Endothelial cell of umbilical vein (primary cell): ENCODE measurements around the gene ACBD7. TPM values are rescaled to one million over a fixed set of nuclear protein-coding genes. Genes with fewer than 3 reads are reported as not detected.
A peak's percentile ranks its signal among the peaks of the same experiment; 100 is the strongest.

Experiments
- BruUV-seq: library from RNA; stranded (reverse); fragments of 400-500 nt; replicated peaks from 2 replicates; lab custom pipeline; 2021; lab: Mats Ljungman, UMichigan
- CTCF ChIA-PET: fragments of 300-600, 350-600 bp; sonication (Branson Sonifier 250); formaldehyde crosslinking; loops from one replicate; lab custom pipeline; 2021; ENCODE audit warnings: antibody characterized with exemption, inconsistent platforms; lab: Charles Lee
- POLR2A ChIA-PET: fragments of 300-600, 350-600 bp; sonication (Branson Sonifier 250); formaldehyde crosslinking; loops from one replicate; lab custom pipeline; 2021; ENCODE audit warnings: antibody characterized with exemption, inconsistent platforms; lab: Charles Lee
- DNase-seq: peaks from one replicate; pipeline ENCODE4 v3.0.0-alpha.2; 2011; ENCODE audit warnings: low read depth, low spot score
- FAIRE-seq: peaks from 2 replicates; lab custom pipeline; 2011; peaks lifted over from hg19 to GRCh38; lab: Jason Lieb, UNC
- H2AFZ ChIP-seq: 2 replicates; pipeline ENCODE4 v1.6.0; 2012; ENCODE audit warnings: low read depth, low read length, control low read depth, inconsistent platforms
- H3K27ac ChIP-seq: 2 replicates; pipeline ENCODE4 v1.5.1; 2011; ENCODE audit warnings: low read depth, mild to moderate bottlenecking, control low read depth, low read length, moderate library complexity; ENCODE audit not compliant: insufficient read depth
- H3K27me3 ChIP-seq, 2 experiments: 2 replicates each; pipeline versions ENCODE4 v1.6.0 to v1.6.1; 2011; ENCODE audit warnings: low read length in 2 of 2, mixed read lengths in 1 of 2; ENCODE audit not compliant: control insufficient read depth in 2 of 2, insufficient read depth in 2 of 2
- H3K36me3 ChIP-seq, 2 experiments: 2 replicates in 1 of 2; 3 replicates in 1 of 2; pipeline ENCODE4 v1.5.1; 2011; ENCODE audit warnings: low read length in 2 of 2, mild to moderate bottlenecking in 1 of 2, moderate library complexity in 1 of 2; ENCODE audit not compliant: control insufficient read depth in 2 of 2, insufficient read depth in 2 of 2; ENCODE audit errors: extremely low read depth in 1 of 2
- H3K4me1 ChIP-seq: 3 replicates; pipeline ENCODE4 v1.5.1; 2011; ENCODE audit warnings: mild to moderate bottlenecking, low read length; ENCODE audit not compliant: control insufficient read depth, insufficient read depth; ENCODE audit errors: extremely low read depth
- H3K4me2 ChIP-seq: 2 replicates; pipeline ENCODE4 v1.6.1; 2011; ENCODE audit warnings: low read length, control low read depth, mixed read lengths; ENCODE audit not compliant: insufficient read depth
- H3K4me3 ChIP-seq, 3 experiments: fragments of 200-600 bp in 1 of 3; sonication (generic), shearing (Covaris generic) in 1 of 3; replicated peaks in 1 of 3; 2 replicates each; pipeline ENCODE4 v1.5.1; 2011 to 2016; ENCODE audit warnings: control low read depth in 3 of 3, low read length in 3 of 3, mild to moderate bottlenecking in 2 of 3, inconsistent platforms in 1 of 3, low read depth in 1 of 3, moderate library complexity in 1 of 3; ENCODE audit not compliant: insufficient read depth in 1 of 3
- H3K79me2 ChIP-seq: 2 replicates; pipeline ENCODE4 v1.6.0; 2012; ENCODE audit warnings: low read length, inconsistent platforms; ENCODE audit not compliant: control insufficient read depth, insufficient read depth
- H3K9ac ChIP-seq: replicated peaks from 2 replicates; pipeline ENCODE3; 2011; ENCODE audit warnings: low read length, control low read depth; ENCODE audit not compliant: insufficient read depth; ENCODE audit errors: extremely low read depth
- H3K9me1 ChIP-seq: replicated peaks from 3 replicates; pipeline ENCODE4 v1.6.0; 2011; ENCODE audit warnings: mild to moderate bottlenecking, low read length; ENCODE audit not compliant: control insufficient read depth, insufficient read depth; ENCODE audit errors: extremely low read depth
- H3K9me3 ChIP-seq: replicated peaks from 2 replicates; pipeline ENCODE4 v1.5.1; 2012; ENCODE audit warnings: low read length, inconsistent platforms; ENCODE audit not compliant: control insufficient read depth, insufficient read depth
- H4K20me1 ChIP-seq: replicated peaks from 2 replicates; pipeline ENCODE3; 2011; ENCODE audit warnings: mild to moderate bottlenecking, low read length; ENCODE audit not compliant: control insufficient read depth, insufficient read depth; ENCODE audit errors: extremely low read depth
- CTCF ChIP-seq, 2 donors: IDR thresholded peaks; 1 replicate in 1 of 2; 2 replicates in 1 of 2; pipeline ENCODE4 v1.5.1; 2011; ENCODE audit warnings: low read length in 2 of 2, mild to moderate bottlenecking in 2 of 2, moderate library complexity in 2 of 2, control low read depth in 1 of 2, inconsistent platforms in 1 of 2, low read depth in 1 of 2; ENCODE audit not compliant: insufficient read depth in 1 of 2; ENCODE audit errors: extremely low read depth in 1 of 2
- GATA2 ChIP-seq: IDR thresholded peaks from 2 replicates; pipeline ENCODE4 v1.7.0; 2011; ENCODE audit warnings: low read depth, mild to moderate bottlenecking, moderate library complexity, mixed read lengths, low read length; ENCODE audit not compliant: insufficient read length, insufficient read depth
- MYC ChIP-seq: IDR thresholded peaks from one replicate; pipeline ENCODE4 v1.6.1; 2011; ENCODE audit warnings: mild to moderate bottlenecking, low read depth, low read length
- POLR2A ChIP-seq: IDR thresholded peaks from 2 replicates; pipeline ENCODE4 v1.6.1; 2012; ENCODE audit warnings: low read depth, mild to moderate bottlenecking, control low read depth, low read length
- POLR2AphosphoS5 ChIP-seq: IDR thresholded peaks from 2 replicates; pipeline ENCODE4 v1.6.1; 2012; ENCODE audit warnings: low read depth, mild to moderate bottlenecking, control low read depth, low read length, moderate library complexity; ENCODE audit not compliant: insufficient read depth
- dilution Hi-C: fragments of 300-500 bp; cut with MboI; formaldehyde crosslinking; loops from one replicate; pipeline ENCODE4 v1.15.0; 2019; ENCODE audit warnings: low sequenced_read_pairs; ENCODE audit not compliant: extremely low pct_ligation_motif_present
- intact Hi-C: fragments of 100-400 bp; cut with micrococcal nuclease; formaldehyde crosslinking; loops from one replicate; pipeline ENCODE4 v1.10.0; 2022
- polyA plus RNA-seq, 4 experiments: library from polyadenylated mRNA; depleted of rRNA in 3 of 4; stranded (reverse) in 3 of 4; unstranded in 1 of 4; fragments of >200 nt; gene quantifications; 2 replicates each; pipeline versions ENCODE4 v1.2.1 to v1.2.3, GENCODE V29; 2011 to 2012; ENCODE audit warnings: missing spikeins in 1 of 4
- total RNA-seq: library from RNA; stranded (reverse); gene quantifications from 2 replicates; pipeline ENCODE4 v1.2.3, GENCODE V29; 2021

Gene ACBD7
- total and polyA plus RNA-seq, 2 donors (not counting 3 experiments of a cell fraction or from before 2014, with no cell fraction given), result 1.2 to 2.8 TPM

GRCh38 chr10:15106352-15107013 lies 17.9 kb upstream of the ACBD7 start:
- ChIA-PET CTCF (interaction anchor here (0.5 to 1.8 kb wide), 14 partner anchors 8 to 324 kb away, joined by 3 to 8 read pairs (median 4); partner anchors contain the start of genes CDNF, DCLRE1C, FAM171A1 and HSPA14), POLR2A (interaction anchor here (0.7 kb wide), 1 partner anchor 94 kb away, joined by 4 read pairs; no protein-coding TSS in a partner anchor)
- TF ChIP-seq GATA2 (no peak), POLR2AphosphoS5 (no peak), CTCF (IDR thresholded peaks at IDR 0.05; ENCODE audit: extremely low read depth in 1 of 2, insufficient read depth in 1 of 2, low read depth in 1 of 2, low read length in 2 of 2) (peak; percentile 81 to 83)
- Histone ChIP-seq H3K4me3 (no peak overlapping the region), H3K9me1 (no peaks in the 10 kb centered on the region), H3K9ac (no peak overlapping the region), H3K79me2 (peaks cover 4% of the 10 kb centered on the region), H2AFZ (no peak overlapping the region), H4K20me1 (no peaks in the 10 kb centered on the region), H3K4me2 (no peak overlapping the region), H3K36me3 (peaks cover 18 to 25% of the 10 kb centered on the region in 2 experiments), H3K9me3 (no peaks in the 10 kb centered on the region), H3K4me1 (peaks cover 13% of the 10 kb centered on the region), H3K27ac (peak overlapping the region; percentile 19), H3K27me3 (no peaks in the 10 kb centered on the region)
- no TSS peak for BruUV-seq
- FAIRE-seq (peak; percentile 83), DNase-seq (peak; percentile 81)
- dilution Hi-C loops (no loop called here), intact Hi-C loops (loop anchor here (1.0 to 10.0 kb wide), 2 partner anchors 147 to 268 kb away; partner anchors contain the start of genes FAM171A1 and MEIG1)

- H3K27ac ChIP-seq, result no peak overlapping the region
- dilution Hi-C loops (no loop called here), intact Hi-C loops (loop anchor here (10.0 kb wide), 1 partner anchor 271 kb away; the partner anchor contains the start of gene FAM171A1)
- no peak overlapping the region for H3K9ac ChIP-seq
- H3K27me3 ChIP-seq, result no peaks in the 10 kb centered on the region
- no peak overlapping the region for H3K4me3 ChIP-seq
- ChIA-PET POLR2A (no interaction called here), CTCF (interaction anchor here (1.0 kb wide), 1 partner anchor 112 kb away, joined by 3 read pairs; no protein-coding TSS in a partner anchor)
- no peak for TF ChIP-seq MYC
- TF ChIP-seq POLR2A, result peak; percentile 12
- TF ChIP-seq POLR2AphosphoS5, result no peak
- TF ChIP-seq CTCF (IDR thresholded peaks at IDR 0.05; ENCODE audit: extremely low read depth in 1 of 2, insufficient read depth in 1 of 2, low read depth in 1 of 2, low read length in 2 of 2), result no peak
- no peaks in the 10 kb centered on the region for H3K9me1 ChIP-seq
- H4K20me1 ChIP-seq, result no peaks in the 10 kb centered on the region
- peaks cover 22% of the 10 kb centered on the region for H3K4me1 ChIP-seq
- peaks cover 14 to 18% of the 10 kb centered on the region in 2 experiments for H3K36me3 ChIP-seq
- peaks cover 27% of the 10 kb centered on the region for H3K79me2 ChIP-seq
- FAIRE-seq (no peak), DNase-seq (no peak)
- BruUV-seq, result no TSS peak
- no peaks in the 10 kb centered on the region for H3K9me3 ChIP-seq
- no peak overlapping the region for H3K4me2 ChIP-seq
- no peak overlapping the region for H2AFZ ChIP-seq
These were observed 14.9 kb upstream of the ACBD7 start for GRCh38 chr10:15103513-15103912.
